Gastrocnemius medialis (tissue), 4 donors: ENCODE results near the gene NHLH2. TPM values are rescaled to one million over a fixed set of nuclear protein-coding genes. Genes with fewer than 3 reads are reported as not detected.

Source experiments
- ATAC-seq, 2 donors: fragments of 150-250 bp; one replicate each; pipeline ENCODE4 v1.9.1; 2016
- DNase-seq, 2 donors: peaks; one replicate each; pipeline ENCODE4 v3.0.0-alpha.2; 2019
- H3K27ac ChIP-seq, 4 donors: fragments of 200-600 bp; sonication (generic); 1 replicate in 1 of 4; 2 replicates in 3 of 4; pipeline ENCODE4 v1.5.1; 2016 to 2018; ENCODE audit warnings: mild to moderate bottlenecking in 2 of 4, moderate library complexity in 1 of 4
- H3K27me3 ChIP-seq, 3 donors: fragments of 200-600 bp; sonication (generic) in 2 of 3; 1 replicate in 1 of 3; 2 replicates in 2 of 3; pipeline versions ENCODE4 v1.5.1 to v1.6.0; 2016 to 2019; ENCODE audit warnings: mild to moderate bottlenecking in 1 of 3, moderate library complexity in 1 of 3
- H3K36me3 ChIP-seq, 2 donors: fragments of 200-600 bp; sonication (generic) in 1 of 2; one replicate each; pipeline ENCODE4 v1.5.1; 2017 to 2018
- H3K4me1 ChIP-seq, 2 donors: fragments of 200-600 bp; sonication (generic) in 1 of 2; one replicate each; pipeline ENCODE4 v1.5.1; 2016 to 2017; ENCODE audit warnings: mild to moderate bottlenecking in 2 of 2
- H3K4me3 ChIP-seq, 4 donors: fragments of 200-600 bp; sonication (generic) in 3 of 4; 1 replicate in 1 of 4; 2 replicates in 3 of 4; pipeline ENCODE4 v1.5.1; 2016 to 2019; ENCODE audit warnings: mild to moderate bottlenecking in 2 of 4
- H3K9me3 ChIP-seq, 3 donors: fragments of 200-600 bp; sonication (generic) in 2 of 3; 1 replicate in 1 of 3; 2 replicates in 2 of 3; pipeline ENCODE4 v1.5.1; 2016 to 2019
- POLR2A ChIP-seq, 2 donors: fragments of 450-650 bp; IDR thresholded peaks; one replicate each; pipeline ENCODE4 v1.6.1; 2017; ENCODE audit warnings: antibody characterized with exemption in 2 of 2, mild to moderate bottlenecking in 2 of 2, moderate library complexity in 2 of 2
- in situ Hi-C, 4 donors: fragments of 200-750 bp; cut with MboI; loops; one replicate each; pipeline versions ENCODE4 v1.15.0 to v1.8.0; 2017; ENCODE audit warnings: low sequenced_read_pairs in 4 of 4
- intact Hi-C: fragments of 100-400 bp; cut with DNase I; formaldehyde crosslinking; loops from one replicate; pipeline ENCODE4 v1.15.1; 2023; ENCODE audit warnings: low total_unique reads
- total RNA-seq, 4 donors: library from RNA; depleted of rRNA; stranded (reverse); fragments of >200 nt; gene quantifications; one replicate each; pipeline versions ENCODE4 v1.1.0 to v1.2.3, GENCODE V29; 2016
- TF ChIP-seq, protein P1 (sequence below), 5 experiments: fragments of 450-650 bp in 3 of 5; fragments of 200-600 bp in 2 of 5; sonication (generic) in 2 of 5; IDR thresholded peaks in 4 of 5; conservative IDR thresholded peaks in 1 of 5; 1 replicate in 4 of 5; 2 replicates in 1 of 5; pipeline ENCODE4 v1.5.1; 2016 to 2019; ENCODE audit warnings: antibody characterized with exemption in 5 of 5, mild to moderate bottlenecking in 3 of 5, moderate library complexity in 3 of 5

NHLH2 gene
- total RNA-seq, 4 donors from 2014 or later = not detected

DNA sequence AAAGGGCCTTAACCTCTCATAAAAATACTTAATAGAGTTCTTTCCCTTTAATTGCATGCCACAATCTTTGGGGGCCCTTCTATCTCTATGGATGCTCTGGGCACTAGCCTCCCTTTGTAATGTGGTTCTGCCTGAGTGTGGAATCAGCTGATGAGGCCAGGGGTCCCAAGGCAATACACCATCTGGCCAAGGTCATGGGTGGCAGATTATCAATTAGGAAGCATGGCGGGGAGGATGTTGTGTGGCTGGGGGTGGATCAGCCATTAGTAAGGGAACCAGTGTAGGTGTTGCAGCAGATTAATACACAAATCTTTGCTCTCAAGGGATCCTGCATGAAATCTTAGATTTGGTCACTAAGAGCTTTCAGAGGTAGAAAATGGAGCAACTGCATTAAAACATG, 35.3 kb downstream of the NHLH2 start:
- H3K4me1 ChIP-seq = no peaks in the 10 kb centered on the region
- TF ChIP-seq POLR2A (IDR thresholded peaks at IDR 0.05) = no peak
- TF ChIP-seq, protein P1, sequence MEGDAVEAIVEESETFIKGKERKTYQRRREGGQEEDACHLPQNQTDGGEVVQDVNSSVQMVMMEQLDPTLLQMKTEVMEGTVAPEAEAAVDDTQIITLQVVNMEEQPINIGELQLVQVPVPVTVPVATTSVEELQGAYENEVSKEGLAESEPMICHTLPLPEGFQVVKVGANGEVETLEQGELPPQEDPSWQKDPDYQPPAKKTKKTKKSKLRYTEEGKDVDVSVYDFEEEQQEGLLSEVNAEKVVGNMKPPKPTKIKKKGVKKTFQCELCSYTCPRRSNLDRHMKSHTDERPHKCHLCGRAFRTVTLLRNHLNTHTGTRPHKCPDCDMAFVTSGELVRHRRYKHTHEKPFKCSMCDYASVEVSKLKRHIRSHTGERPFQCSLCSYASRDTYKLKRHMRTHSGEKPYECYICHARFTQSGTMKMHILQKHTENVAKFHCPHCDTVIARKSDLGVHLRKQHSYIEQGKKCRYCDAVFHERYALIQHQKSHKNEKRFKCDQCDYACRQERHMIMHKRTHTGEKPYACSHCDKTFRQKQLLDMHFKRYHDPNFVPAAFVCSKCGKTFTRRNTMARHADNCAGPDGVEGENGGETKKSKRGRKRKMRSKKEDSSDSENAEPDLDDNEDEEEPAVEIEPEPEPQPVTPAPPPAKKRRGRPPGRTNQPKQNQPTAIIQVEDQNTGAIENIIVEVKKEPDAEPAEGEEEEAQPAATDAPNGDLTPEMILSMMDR (IDR thresholded peaks at IDR 0.05 in 4 of 5, conservative IDR thresholded peaks at IDR 0.05 in 1 of 5) = no peak
- no peaks in the 10 kb centered on the region for H3K27me3 ChIP-seq
- no peak overlapping the region for H3K4me3 ChIP-seq
- no peaks in the 10 kb centered on the region for H3K36me3 ChIP-seq
- H3K27ac ChIP-seq = no peak overlapping the region
- DNase-seq (no peak), ATAC-seq (no peak)
- in situ Hi-C loops = loop anchor here (10.0 to 25.0 kb wide), 3 partner anchors 179 to 682 kb away; partner anchors contain the start of gene SLC22A15 (in 1 of the 4)
- no peaks in the 10 kb centered on the region for H3K9me3 ChIP-seq
- intact Hi-C loops = no loop called here

- intact Hi-C loops (no loop called here), in situ Hi-C loops (loop anchor here (10.0 to 25.0 kb wide), 3 partner anchors 182 to 685 kb away; partner anchors contain the start of gene SLC22A15 (in 1 of the 4))
- DNase-seq = no peak
- no peak for ATAC-seq
- Histone ChIP-seq H3K4me3 (no peak overlapping the region), H3K27me3 (no peaks in the 10 kb centered on the region), H3K9me3 (no peaks in the 10 kb centered on the region), H3K36me3 (no peaks in the 10 kb centered on the region), H3K27ac (no peak overlapping the region), H3K4me1 (no peaks in the 10 kb centered on the region)
- TF ChIP-seq, protein P1 (IDR thresholded peaks at IDR 0.05 in 4 of 5, conservative IDR thresholded peaks at IDR 0.05 in 1 of 5) = no peak
- TF ChIP-seq POLR2A (IDR thresholded peaks at IDR 0.05) = no peak
These were observed 38.5 kb downstream of the NHLH2 start for GRCh38 chr1:115802416-115802815.

DNA sequence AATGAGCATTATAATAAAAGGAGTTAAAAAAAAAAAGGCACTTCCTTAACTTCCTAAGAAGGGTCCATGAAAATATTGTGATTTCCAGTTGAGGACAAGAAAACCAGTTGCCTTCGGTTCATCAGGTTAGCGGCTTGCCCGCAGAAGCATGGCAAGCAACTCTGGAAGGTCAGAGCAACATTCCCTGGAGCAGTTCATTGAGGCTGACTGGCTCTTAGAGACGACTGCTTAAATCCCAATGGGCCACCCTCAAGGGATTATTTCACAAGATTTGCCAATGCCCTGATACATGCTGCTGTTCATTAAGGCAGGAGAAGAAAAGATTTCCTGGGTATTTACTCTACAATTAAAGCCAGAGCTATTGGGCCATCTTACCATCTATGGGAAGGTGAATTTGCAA, 43.4 kb downstream of the NHLH2 start:
- Histone ChIP-seq H3K36me3 (no peaks in the 10 kb centered on the region), H3K9me3 (no peaks in the 10 kb centered on the region), H3K4me1 (no peaks in the 10 kb centered on the region), H3K27me3 (peaks cover 0 to 13% (median 5%) of the 10 kb centered on the region in 3 donors), H3K4me3 (no peak overlapping the region), H3K27ac (no peak overlapping the region)
- ATAC-seq (no peak), DNase-seq (no peak)
- intact Hi-C loops = no loop called here
- in situ Hi-C loops = no loop called here
- TF ChIP-seq POLR2A (IDR thresholded peaks at IDR 0.05) = no peak

- Histone ChIP-seq H3K27ac (no peak overlapping the region), H3K4me3 (no peak overlapping the region), H3K9me3 (no peaks in the 10 kb centered on the region), H3K4me1 (no peaks in the 10 kb centered on the region), H3K27me3 (peaks cover 0 to 13% (median 5%) of the 10 kb centered on the region in 3 donors), H3K36me3 (no peaks in the 10 kb centered on the region)
- in situ Hi-C loops (no loop called here), intact Hi-C loops (no loop called here)
- no peak for DNase-seq
- TF ChIP-seq POLR2A (IDR thresholded peaks at IDR 0.05) = no peak
- ATAC-seq = no peak
These were observed 44.0 kb downstream of the NHLH2 start for GRCh38 chr1:115796897-115797296.

DNA sequence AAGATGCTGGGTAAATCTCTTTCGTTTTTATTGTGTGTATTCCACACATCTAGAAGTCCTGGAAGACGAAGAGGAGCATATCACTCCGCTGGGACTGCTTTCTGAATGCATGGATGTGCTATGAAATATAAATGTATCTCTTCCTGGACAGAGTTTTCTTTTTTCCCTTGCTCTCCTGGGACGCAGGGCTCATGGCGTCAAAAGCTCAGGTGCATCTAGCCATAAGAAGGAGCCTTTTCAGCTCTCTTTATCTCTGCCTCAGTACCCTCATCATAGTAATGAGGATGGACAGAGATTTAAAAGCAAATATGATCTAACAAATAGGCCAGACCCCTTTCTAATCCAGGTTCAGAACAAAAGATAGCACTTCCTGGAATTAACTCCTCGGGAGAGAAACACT, 44.9 kb downstream of the NHLH2 start:
- no peak overlapping the region for H3K4me3 ChIP-seq
- no peak for DNase-seq
- in situ Hi-C loops (no loop called here), intact Hi-C loops (no loop called here)
- H3K27ac ChIP-seq = no peak overlapping the region
- H3K4me1 ChIP-seq = no peaks in the 10 kb centered on the region
- no peaks in the 10 kb centered on the region for H3K36me3 ChIP-seq
- no peak for ATAC-seq
- H3K9me3 ChIP-seq = no peaks in the 10 kb centered on the region
- TF ChIP-seq POLR2A (IDR thresholded peaks at IDR 0.05) = no peak
- TF ChIP-seq, protein P1 (IDR thresholded peaks at IDR 0.05 in 4 of 5, conservative IDR thresholded peaks at IDR 0.05 in 1 of 5) = no peak
- peaks cover 0 to 13% (median 5%) of the 10 kb centered on the region in 3 donors for H3K27me3 ChIP-seq
